ENCODE results near the gene JADE3. TPM values are rescaled to one million over a fixed set of nuclear protein-coding genes. Genes with fewer than 3 reads are reported as not detected.

The JADE3 gene
- polyA plus RNA-seq, 1 donor from 2014 or later = 6.8 TPM

DNA sequence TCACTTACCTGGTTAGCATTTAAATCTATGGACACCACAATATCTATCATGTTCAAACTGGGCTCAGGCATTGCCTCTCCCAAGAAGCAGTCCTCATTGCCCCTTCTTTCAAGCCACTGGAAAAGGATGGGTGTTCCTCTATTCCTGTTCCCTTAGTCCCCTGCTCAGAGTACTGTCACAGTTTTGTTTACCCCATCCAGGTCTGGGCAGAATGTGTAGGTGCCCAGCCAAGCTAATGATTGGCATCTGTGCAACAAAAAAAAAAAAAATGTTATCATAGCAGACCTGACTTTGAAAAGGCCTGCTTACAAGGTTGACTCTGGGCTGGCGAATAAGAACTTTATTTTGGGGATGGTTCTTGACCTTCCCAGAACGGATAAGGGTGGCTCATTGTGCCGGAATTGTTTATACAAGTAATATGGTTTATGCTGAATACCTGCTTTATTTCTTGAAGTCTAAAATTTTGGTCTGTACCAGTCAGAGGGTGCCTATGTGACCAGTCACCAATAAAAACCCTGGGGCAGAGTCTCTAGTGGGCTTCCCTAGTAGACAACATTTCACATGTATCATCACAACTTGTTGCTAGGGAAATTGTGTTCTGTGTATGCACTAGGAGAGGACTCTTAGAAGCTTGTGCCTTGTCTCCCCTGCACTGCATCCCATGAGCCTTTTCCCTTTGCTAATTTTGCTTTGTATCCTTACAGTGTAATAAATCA lies 47.9 kb downstream of the JADE3 start:
- Histone ChIP-seq H3K9me3 (ENCODE audit: low read length) (no peaks in the 10 kb centered on the region), H2AFZ (ENCODE audit: low read depth, low read length) (no peak overlapping the region), H3F3A (ENCODE audit: insufficient read depth, low read length, poor library complexity, severe bottlenecking) (no peaks in the 10 kb centered on the region), H3K27me3 (ENCODE audit: insufficient read depth, low read depth, low read length) (no peaks in the 10 kb centered on the region), H3K4me3 (ENCODE audit: low read length) (no peak overlapping the region), H4K20me1 (ENCODE audit: insufficient read depth) (no peaks in the 10 kb centered on the region), H3K79me2 (replicated peaks; ENCODE audit: insufficient read depth, low read length) (no peaks in the 10 kb centered on the region), H3K9ac (ENCODE audit: low read length) (no peak overlapping the region), H3K9me2 (ENCODE audit: insufficient read depth, low read length) (no peaks in the 10 kb centered on the region), H3K36me3 (ENCODE audit: insufficient read depth, low read length) (no peaks in the 10 kb centered on the region), H3K27ac (ENCODE audit: low read length) (no peak overlapping the region), H3K4me2 (ENCODE audit: low read length) (no peak overlapping the region)
- TF ChIP-seq EP300 (conservative IDR thresholded peaks at IDR 0.05; ENCODE audit: poor library complexity, severe bottlenecking) (no peak), RAD21 (conservative IDR thresholded peaks at IDR 0.05) (no peak), MXI1 (conservative IDR thresholded peaks at IDR 0.05; ENCODE audit: poor library complexity, severe bottlenecking) (no peak), SMC3 (conservative IDR thresholded peaks at IDR 0.05; ENCODE audit: poor library complexity) (no peak), POLR2AphosphoS5 (IDR thresholded peaks at IDR 0.05) (no peak), EZH2 (IDR thresholded peaks at IDR 0.05; ENCODE audit: borderline replicate concordance, insufficient read depth, low read length, poor library complexity, severe bottlenecking) (no peak), TAF1 (IDR thresholded peaks at IDR 0.05; ENCODE audit: low read depth) (no peak)
- TF ChIP-seq, protein P1, sequence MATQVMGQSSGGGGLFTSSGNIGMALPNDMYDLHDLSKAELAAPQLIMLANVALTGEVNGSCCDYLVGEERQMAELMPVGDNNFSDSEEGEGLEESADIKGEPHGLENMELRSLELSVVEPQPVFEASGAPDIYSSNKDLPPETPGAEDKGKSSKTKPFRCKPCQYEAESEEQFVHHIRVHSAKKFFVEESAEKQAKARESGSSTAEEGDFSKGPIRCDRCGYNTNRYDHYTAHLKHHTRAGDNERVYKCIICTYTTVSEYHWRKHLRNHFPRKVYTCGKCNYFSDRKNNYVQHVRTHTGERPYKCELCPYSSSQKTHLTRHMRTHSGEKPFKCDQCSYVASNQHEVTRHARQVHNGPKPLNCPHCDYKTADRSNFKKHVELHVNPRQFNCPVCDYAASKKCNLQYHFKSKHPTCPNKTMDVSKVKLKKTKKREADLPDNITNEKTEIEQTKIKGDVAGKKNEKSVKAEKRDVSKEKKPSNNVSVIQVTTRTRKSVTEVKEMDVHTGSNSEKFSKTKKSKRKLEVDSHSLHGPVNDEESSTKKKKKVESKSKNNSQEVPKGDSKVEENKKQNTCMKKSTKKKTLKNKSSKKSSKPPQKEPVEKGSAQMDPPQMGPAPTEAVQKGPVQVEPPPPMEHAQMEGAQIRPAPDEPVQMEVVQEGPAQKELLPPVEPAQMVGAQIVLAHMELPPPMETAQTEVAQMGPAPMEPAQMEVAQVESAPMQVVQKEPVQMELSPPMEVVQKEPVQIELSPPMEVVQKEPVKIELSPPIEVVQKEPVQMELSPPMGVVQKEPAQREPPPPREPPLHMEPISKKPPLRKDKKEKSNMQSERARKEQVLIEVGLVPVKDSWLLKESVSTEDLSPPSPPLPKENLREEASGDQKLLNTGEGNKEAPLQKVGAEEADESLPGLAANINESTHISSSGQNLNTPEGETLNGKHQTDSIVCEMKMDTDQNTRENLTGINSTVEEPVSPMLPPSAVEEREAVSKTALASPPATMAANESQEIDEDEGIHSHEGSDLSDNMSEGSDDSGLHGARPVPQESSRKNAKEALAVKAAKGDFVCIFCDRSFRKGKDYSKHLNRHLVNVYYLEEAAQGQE (IDR thresholded peaks at IDR 0.05; ENCODE audit: borderline replicate concordance) = no peak

- no peak overlapping the region for H3K9ac ChIP-seq (ENCODE audit: low read length)
- H3F3A ChIP-seq (ENCODE audit: insufficient read depth, low read length, poor library complexity, severe bottlenecking) = no peaks in the 10 kb centered on the region
- H3K79me2 ChIP-seq (replicated peaks; ENCODE audit: insufficient read depth, low read length) = no peaks in the 10 kb centered on the region
- H3K27me3 ChIP-seq (ENCODE audit: insufficient read depth, low read depth, low read length) = no peaks in the 10 kb centered on the region
- H3K9me3 ChIP-seq (ENCODE audit: low read length) = no peaks in the 10 kb centered on the region
- no peak for TF ChIP-seq MXI1 (conservative IDR thresholded peaks at IDR 0.05; ENCODE audit: poor library complexity, severe bottlenecking)
- TF ChIP-seq POLR2AphosphoS5 (IDR thresholded peaks at IDR 0.05) = no peak
- TF ChIP-seq, protein P2, sequence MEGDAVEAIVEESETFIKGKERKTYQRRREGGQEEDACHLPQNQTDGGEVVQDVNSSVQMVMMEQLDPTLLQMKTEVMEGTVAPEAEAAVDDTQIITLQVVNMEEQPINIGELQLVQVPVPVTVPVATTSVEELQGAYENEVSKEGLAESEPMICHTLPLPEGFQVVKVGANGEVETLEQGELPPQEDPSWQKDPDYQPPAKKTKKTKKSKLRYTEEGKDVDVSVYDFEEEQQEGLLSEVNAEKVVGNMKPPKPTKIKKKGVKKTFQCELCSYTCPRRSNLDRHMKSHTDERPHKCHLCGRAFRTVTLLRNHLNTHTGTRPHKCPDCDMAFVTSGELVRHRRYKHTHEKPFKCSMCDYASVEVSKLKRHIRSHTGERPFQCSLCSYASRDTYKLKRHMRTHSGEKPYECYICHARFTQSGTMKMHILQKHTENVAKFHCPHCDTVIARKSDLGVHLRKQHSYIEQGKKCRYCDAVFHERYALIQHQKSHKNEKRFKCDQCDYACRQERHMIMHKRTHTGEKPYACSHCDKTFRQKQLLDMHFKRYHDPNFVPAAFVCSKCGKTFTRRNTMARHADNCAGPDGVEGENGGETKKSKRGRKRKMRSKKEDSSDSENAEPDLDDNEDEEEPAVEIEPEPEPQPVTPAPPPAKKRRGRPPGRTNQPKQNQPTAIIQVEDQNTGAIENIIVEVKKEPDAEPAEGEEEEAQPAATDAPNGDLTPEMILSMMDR (IDR thresholded peaks at IDR 0.05; ENCODE audit: poor library complexity, severe bottlenecking) = no peak
- no peak for TF ChIP-seq EZH2 (IDR thresholded peaks at IDR 0.05; ENCODE audit: borderline replicate concordance, insufficient read depth, low read length, poor library complexity, severe bottlenecking)
- TF ChIP-seq EP300 (conservative IDR thresholded peaks at IDR 0.05; ENCODE audit: poor library complexity, severe bottlenecking) = no peak
- no peak for TF ChIP-seq SMC3 (conservative IDR thresholded peaks at IDR 0.05; ENCODE audit: poor library complexity)
- no peak for TF ChIP-seq RAD21 (conservative IDR thresholded peaks at IDR 0.05)
- no peak for TF ChIP-seq TAF1 (IDR thresholded peaks at IDR 0.05; ENCODE audit: low read depth)
- TF ChIP-seq, protein P1 (IDR thresholded peaks at IDR 0.05; ENCODE audit: borderline replicate concordance) = no peak
- H3K27ac ChIP-seq (ENCODE audit: low read length) = no peak overlapping the region
- H3K4me2 ChIP-seq (ENCODE audit: low read length) = no peak overlapping the region
- no peak overlapping the region for H2AFZ ChIP-seq (ENCODE audit: low read depth, low read length)
- no peak overlapping the region for H3K4me3 ChIP-seq (ENCODE audit: low read length)
- H4K20me1 ChIP-seq (ENCODE audit: insufficient read depth) = no peaks in the 10 kb centered on the region
- no peaks in the 10 kb centered on the region for H3K36me3 ChIP-seq (ENCODE audit: insufficient read depth, low read length)
- no peaks in the 10 kb centered on the region for H3K9me2 ChIP-seq (ENCODE audit: insufficient read depth, low read length)
Observed at GRCh38 chrX:46961097-46961496, 48.9 kb downstream of the JADE3 start.
